Mesenchymal stem cell (in vitro differentiated cells and primary cell): ENCODE measurements around the gene SYNM.

Source experiments
- DNase-seq: peaks from one replicate; pipeline ENCODE4 v3.0.0-alpha.2; 2013
- H2AFZ ChIP-seq: one replicate; pipeline ENCODE4 v1.6.1; 2013; ENCODE audit warnings: low read depth, mild to moderate bottlenecking, control low read depth, inconsistent platforms, low read length, moderate library complexity
- H2AK5ac ChIP-seq: 2 replicates; pipeline ENCODE4 v1.6.1; 2013; ENCODE audit warnings: low read length, moderate library complexity, mild to moderate bottlenecking, inconsistent platforms; ENCODE audit not compliant: severe bottlenecking
- H2BK120ac ChIP-seq: one replicate; pipeline ENCODE4 v1.6.1; 2013; ENCODE audit warnings: low read depth, mild to moderate bottlenecking, inconsistent platforms, low read length, moderate library complexity
- H2BK12ac ChIP-seq, 2 experiments: one replicate each; pipeline ENCODE4 v1.6.1; 2013; ENCODE audit warnings: inconsistent platforms in 2 of 2, low read length in 2 of 2, mild to moderate bottlenecking in 2 of 2, moderate library complexity in 2 of 2, control low read depth in 1 of 2
- H2BK15ac ChIP-seq: one replicate; pipeline ENCODE4 v1.6.1; 2013; ENCODE audit warnings: mild to moderate bottlenecking, low read depth, inconsistent platforms; ENCODE audit not compliant: poor library complexity, severe bottlenecking
- H2BK5ac ChIP-seq: 2 replicates; pipeline ENCODE4 v1.6.1; 2013; ENCODE audit warnings: low read depth, mild to moderate bottlenecking, low read length, control low read depth, inconsistent platforms; ENCODE audit not compliant: poor library complexity, severe bottlenecking
- H3K14ac ChIP-seq, 2 experiments: one replicate each; pipeline ENCODE4 v1.6.1; 2013; ENCODE audit warnings: inconsistent platforms in 2 of 2, low read length in 2 of 2, control low read depth in 1 of 2, mild to moderate bottlenecking in 1 of 2, moderate library complexity in 1 of 2
- H3K18ac ChIP-seq, 2 experiments: one replicate each; pipeline ENCODE4 v1.6.1; 2013; ENCODE audit warnings: inconsistent platforms in 2 of 2, low read length in 2 of 2, control low read depth in 1 of 2, low read depth in 1 of 2, mild to moderate bottlenecking in 1 of 2
- H3K23ac ChIP-seq, 2 experiments: one replicate each; pipeline ENCODE4 v1.6.1; 2013; ENCODE audit warnings: inconsistent platforms in 2 of 2, low read length in 2 of 2, mild to moderate bottlenecking in 2 of 2, moderate library complexity in 2 of 2, control low read depth in 1 of 2
- H3K27ac ChIP-seq: 2 replicates; pipeline ENCODE4 v1.5.1; 2013; ENCODE audit warnings: mild to moderate bottlenecking, moderate library complexity, low read length, control low read depth, inconsistent platforms; ENCODE audit not compliant: poor library complexity, severe bottlenecking
- H3K27me3 ChIP-seq, 2 experiments: 2 replicates each; pipeline versions ENCODE4 v1.6.1 to v1.7.0; 2013; ENCODE audit warnings: low read length in 2 of 2, mild to moderate bottlenecking in 2 of 2, moderate library complexity in 2 of 2, control low read depth in 1 of 2, inconsistent platforms in 1 of 2; ENCODE audit not compliant: control insufficient read depth in 1 of 2, insufficient read depth in 1 of 2
- H3K36me3 ChIP-seq, 2 experiments: 2 replicates each; pipeline versions ENCODE4 v1.6.1 to v1.7.0; 2013; ENCODE audit warnings: low read length in 2 of 2, control low read depth in 1 of 2, inconsistent platforms in 1 of 2, low read depth in 1 of 2, mild to moderate bottlenecking in 1 of 2; ENCODE audit not compliant: insufficient read depth in 2 of 2, control insufficient read depth in 1 of 2
- H3K4ac ChIP-seq, 2 experiments: one replicate each; pipeline ENCODE4 v1.6.1; 2013; ENCODE audit warnings: inconsistent platforms in 2 of 2, low read length in 2 of 2, mild to moderate bottlenecking in 2 of 2, moderate library complexity in 2 of 2, control low read depth in 1 of 2, low read depth in 1 of 2
- H3K4me1 ChIP-seq: 2 replicates; pipeline ENCODE4 v1.6.1; 2013; ENCODE audit warnings: low read depth, low read length, control low read depth; ENCODE audit not compliant: control insufficient read depth, insufficient read depth
- H3K4me2 ChIP-seq: 2 replicates; pipeline ENCODE4 v1.6.1; 2013; ENCODE audit warnings: low read length, mild to moderate bottlenecking, inconsistent platforms; ENCODE audit not compliant: poor library complexity, severe bottlenecking
- H3K4me3 ChIP-seq, 2 experiments: 2 replicates each; pipeline versions ENCODE4 v1.5.1 to v1.7.0; 2013; ENCODE audit warnings: low read length in 2 of 2, mild to moderate bottlenecking in 2 of 2, control low read depth in 1 of 2, low read depth in 1 of 2; ENCODE audit not compliant: insufficient read depth in 1 of 2
- H3K79me1 ChIP-seq: replicated peaks from 2 replicates; pipeline ENCODE4 v1.6.1; 2013; ENCODE audit warnings: mild to moderate bottlenecking, control low read depth, low read length, inconsistent platforms; ENCODE audit not compliant: poor library complexity, severe bottlenecking
- H3K9ac ChIP-seq: 2 replicates; pipeline ENCODE4 v1.7.0; 2013; ENCODE audit warnings: mild to moderate bottlenecking, low read length, moderate library complexity
- H3K9me3 ChIP-seq: 2 replicates; pipeline ENCODE4 v1.7.0; 2013; ENCODE audit warnings: mild to moderate bottlenecking, low read length; ENCODE audit not compliant: control insufficient read depth
- H4K8ac ChIP-seq: one replicate; pipeline ENCODE4 v1.6.1; 2013; ENCODE audit warnings: inconsistent platforms, mild to moderate bottlenecking, low read length, moderate library complexity
- H4K91ac ChIP-seq: one replicate; pipeline ENCODE4 v1.6.1; 2013; ENCODE audit warnings: mild to moderate bottlenecking, low read length, inconsistent platforms
- WGBS: methylation state at CpG from one replicate; pipeline ENCODE4 v1.1.7; 2013; ENCODE audit warnings: mixed read lengths; 5-methylcytosine and 5-hydroxymethylcytosine counted together

The SYNM gene

GRCh38 chr15:99167201-99167600, 62.3 kb downstream of the SYNM start:
- Histone ChIP-seq H3K9ac (no peak overlapping the region), H3K4ac (no peak overlapping the region), H3K14ac (no peak overlapping the region), H3K27me3 (no peaks in the 10 kb centered on the region), H3K79me1 (peaks cover 2% of the 10 kb centered on the region), H3K4me3 (no peak overlapping the region), H3K4me1 (peaks cover 2% of the 10 kb centered on the region), H2BK120ac (no peak overlapping the region), H2BK15ac (no peak overlapping the region), H3K4me2 (no peak overlapping the region), H2AK5ac (no peak overlapping the region), H3K36me3 (peaks cover 41 to 57% of the 10 kb centered on the region in 2 experiments), H3K18ac (no peak overlapping the region), H2BK5ac (no peak overlapping the region), H4K8ac (no peak overlapping the region), H3K23ac (no peak overlapping the region), H4K91ac (no peak overlapping the region), H2AFZ (no peak overlapping the region), H2BK12ac (no peak overlapping the region), H3K27ac (no peak overlapping the region), H3K9me3 (no peaks in the 10 kb centered on the region)
- DNase-seq = no peak
- 90% methylated on average over 5 of the region's 5 CpGs for WGBS

- Histone ChIP-seq H3K4me2 (no peak overlapping the region), H4K8ac (no peak overlapping the region), H4K91ac (no peak overlapping the region), H2BK5ac (no peak overlapping the region), H3K18ac (no peak overlapping the region), H3K4me1 (peaks cover 2% of the 10 kb centered on the region), H3K23ac (no peak overlapping the region), H2BK15ac (no peak overlapping the region), H2AFZ (no peak overlapping the region), H3K27me3 (no peaks in the 10 kb centered on the region), H3K9me3 (no peaks in the 10 kb centered on the region), H3K4ac (no peak overlapping the region), H2BK12ac (no peak overlapping the region), H3K36me3 (peaks cover 45 to 56% of the 10 kb centered on the region in 2 experiments), H3K27ac (no peak overlapping the region), H3K14ac (no peak overlapping the region), H3K79me1 (peaks cover 2% of the 10 kb centered on the region), H3K4me3 (no peak overlapping the region), H3K9ac (no peak overlapping the region), H2BK120ac (no peak overlapping the region), H2AK5ac (no peak overlapping the region)
- no peak for DNase-seq
- 99% methylated on average over 6 of the region's 6 CpGs for WGBS
Measured at GRCh38 chr15:99167640-99168039, 62.8 kb downstream of the SYNM start.

- Histone ChIP-seq H2AK5ac (peak overlapping the region; percentile 9), H2BK15ac (peak overlapping the region; percentile 49), H3K79me1 (peaks cover 6% of the 10 kb centered on the region), H3K4me1 (peaks cover 2% of the 10 kb centered on the region), H4K8ac (peak overlapping the region; percentile 45), H3K18ac (peak overlapping the region; percentile 47 to 87), H3K27ac (peak overlapping the region; percentile 1), H3K36me3 (peaks cover 51 to 57% of the 10 kb centered on the region in 2 experiments), H3K4me3 (no peak overlapping the region), H3K4ac (peak overlapping the region in 1 of 2 experiments; percentile 28), H3K23ac (no peak overlapping the region), H3K9me3 (no peaks in the 10 kb centered on the region), H2BK120ac (no peak overlapping the region), H3K9ac (no peak overlapping the region), H2BK5ac (no peak overlapping the region), H2BK12ac (peak overlapping the region in 1 of 2 experiments; percentile 73), H4K91ac (peak overlapping the region; percentile 57), H3K4me2 (no peak overlapping the region), H3K27me3 (no peaks in the 10 kb centered on the region), H2AFZ (no peak overlapping the region), H3K14ac (peak overlapping the region in 1 of 2 experiments; percentile 63)
- no peak for DNase-seq
- 95% methylated on average over 4 of the region's 5 CpGs for WGBS
Measured at GRCh38 chr15:99168601-99169580, 64.0 kb downstream of the SYNM start.

- Histone ChIP-seq H2AK5ac (no peak overlapping the region), H3K27ac (peak overlapping the region; percentile 1), H3K4me1 (peaks cover 2% of the 10 kb centered on the region)
Measured at GRCh38 chr15:99169769-99170311, 65.0 kb downstream of the SYNM start.

More at GRCh38 chr15:99169769-99170311, 65.0 kb downstream of the SYNM start:
- Histone ChIP-seq H3K18ac (no peak overlapping the region), H3K79me1 (peaks cover 6% of the 10 kb centered on the region), H3K27me3 (no peaks in the 10 kb centered on the region), H2BK15ac (no peak overlapping the region), H3K23ac (no peak overlapping the region), H3K9me3 (no peaks in the 10 kb centered on the region), H3K4ac (no peak overlapping the region), H2AFZ (no peak overlapping the region), H4K8ac (no peak overlapping the region), H3K4me2 (no peak overlapping the region), H3K36me3 (peaks cover 60 to 62% of the 10 kb centered on the region in 2 experiments), H4K91ac (no peak overlapping the region), H3K4me3 (no peak overlapping the region), H3K9ac (no peak overlapping the region), H3K14ac (no peak overlapping the region), H2BK120ac (no peak overlapping the region), H2BK12ac (no peak overlapping the region), H2BK5ac (no peak overlapping the region)
- WGBS = 85% methylated on average over 9 of the region's 10 CpGs
- peak; percentile 73 for DNase-seq
